T-helper 1 cell treated with Interleukin-12 subunit alpha and Interleukin-12 subunit beta and Interleukin-4 antibody, amounts not matched to agents 30 μg/mL and 1 μg/mL, for 36 hours (primary cell): ENCODE measurements around the gene SUPT4H1.

Experiments
- H3K27ac Mint-ChIP-seq: one replicate; pipeline ENCODE4 v1.8.0; 2021; ENCODE audit warnings: mild to moderate bottlenecking, mixed read lengths
- H3K27me3 Mint-ChIP-seq: one replicate; pipeline ENCODE4 v1.8.0; 2021; ENCODE audit warnings: low read depth, mixed read lengths
- H3K36me3 Mint-ChIP-seq: one replicate; pipeline ENCODE4 v1.8.0; 2021; ENCODE audit warnings: low read depth, mixed read lengths
- H3K4me1 Mint-ChIP-seq: one replicate; pipeline ENCODE4 v1.8.0; 2021; ENCODE audit warnings: low read depth, mixed read lengths
- H3K4me3 Mint-ChIP-seq: one replicate; pipeline ENCODE4 v1.8.0; 2021; ENCODE audit warnings: mild to moderate bottlenecking, moderate library complexity, mixed read lengths
- H3K9me3 Mint-ChIP-seq: one replicate; pipeline ENCODE4 v1.8.0; 2021; ENCODE audit warnings: mixed read lengths

SUPT4H1 gene

GRCh38 chr17:58301504-58302150, 50.4 kb downstream of the SUPT4H1 start:
- Mint-ChIP-seq H3K4me3 (no peak overlapping the region), H3K36me3 (peaks cover 16% of the 10 kb centered on the region), H3K4me1 (no peaks in the 10 kb centered on the region), H3K27me3 (no peaks in the 10 kb centered on the region), H3K27ac (no peak overlapping the region), H3K9me3 (no peaks in the 10 kb centered on the region)

- no peak overlapping the region for H3K27ac Mint-ChIP-seq
- peaks cover 16% of the 10 kb centered on the region for H3K36me3 Mint-ChIP-seq
- no peak overlapping the region for H3K4me3 Mint-ChIP-seq
- no peaks in the 10 kb centered on the region for H3K4me1 Mint-ChIP-seq
- H3K27me3 Mint-ChIP-seq, result no peaks in the 10 kb centered on the region
- H3K9me3 Mint-ChIP-seq, result no peaks in the 10 kb centered on the region
Measured at GRCh38 chr17:58300336-58300735, 51.7 kb downstream of the SUPT4H1 start.
